Endodermal cell (in vitro differentiated cells): ENCODE measurements around the gene ADAMTS12. TPM values are rescaled to one million over a fixed set of nuclear protein-coding genes. Genes with fewer than 3 reads are reported as not detected.

Experiments used
- DNase-seq: peaks from one replicate; pipeline ENCODE4 v3.0.0-alpha.2; 2017
- H3K27ac ChIP-seq: 2 replicates; pipeline ENCODE4 v1.5.1; 2013; ENCODE audit warnings: mild to moderate bottlenecking, low read depth, low read length, moderate library complexity
- H3K27me3 ChIP-seq: 2 replicates; pipeline ENCODE4 v1.6.1; 2013; ENCODE audit warnings: mild to moderate bottlenecking, low read length, moderate library complexity; ENCODE audit not compliant: insufficient read depth, control insufficient read depth, poor library complexity, severe bottlenecking
- H3K36me3 ChIP-seq: 2 replicates; pipeline ENCODE4 v1.7.0; 2013; ENCODE audit warnings: mild to moderate bottlenecking, low read length, moderate library complexity; ENCODE audit not compliant: control insufficient read depth, insufficient read depth
- H3K4me1 ChIP-seq: one replicate; pipeline ENCODE4 v1.7.0; 2013; ENCODE audit warnings: low read length; ENCODE audit not compliant: control insufficient read depth, insufficient read depth
- H3K4me3 ChIP-seq: 2 replicates; pipeline ENCODE4 v1.5.1; 2013; ENCODE audit warnings: mild to moderate bottlenecking, low read length, moderate library complexity
- H3K9ac ChIP-seq: 2 replicates; pipeline ENCODE4 v1.6.1; 2013; ENCODE audit warnings: mild to moderate bottlenecking, low read length, moderate library complexity; ENCODE audit not compliant: poor library complexity, severe bottlenecking; ENCODE audit errors: extremely low read depth
- H3K9me3 ChIP-seq: 2 replicates; pipeline ENCODE4 v1.6.1; 2013; ENCODE audit warnings: mild to moderate bottlenecking, low read length, moderate library complexity; ENCODE audit not compliant: control insufficient read depth
- H3K27ac Mint-ChIP-seq: 2 replicates; pipeline ENCODE4 v1.8.0; 2020; ENCODE audit warnings: mixed read lengths
- H3K27me3 Mint-ChIP-seq: 2 replicates; pipeline ENCODE4 v1.8.0; 2021; ENCODE audit warnings: mild to moderate bottlenecking, mixed read lengths; ENCODE audit not compliant: insufficient read depth
- H3K36me3 Mint-ChIP-seq: 2 replicates; pipeline ENCODE4 v1.8.0; 2020; ENCODE audit warnings: low read depth, mixed read lengths
- H3K4me1 Mint-ChIP-seq: 2 replicates; pipeline ENCODE4 v1.8.0; 2020; ENCODE audit warnings: mixed read lengths
- H3K4me3 Mint-ChIP-seq: 2 replicates; pipeline ENCODE4 v1.8.0; 2020; ENCODE audit warnings: mild to moderate bottlenecking, moderate library complexity, mixed read lengths
- H3K9me3 Mint-ChIP-seq: 2 replicates; pipeline ENCODE4 v1.8.0; 2020; ENCODE audit warnings: mild to moderate bottlenecking, mixed read lengths
- WGBS, 2 experiments: methylation state at CpG; one replicate each; pipeline versions ENCODE4 v1.1.5 to v1.1.7; 2013; ENCODE audit warnings: missing lambda C conversion rate in 2 of 2, mixed read lengths in 1 of 2; ENCODE audit not compliant: insufficient coverage in 1 of 2, insufficient read length in 1 of 2; 5-methylcytosine and 5-hydroxymethylcytosine counted together
- total RNA-seq, 2 donors: library from RNA; stranded (reverse); fragmentation: NEBNext Ultra II Directional in 1 of 2; extraction: Animal tissue kit (Norgen Biotek cat#: 25700) in 1 of 2; gene quantifications; 2 replicates in 1 of 2; 3 replicates in 1 of 2; pipeline ENCODE4 v1.2.1, GENCODE V29; 2021
- TF ChIP-seq, protein P1 (sequence below): fragments of 200-600 bp; sonication (generic); conservative IDR thresholded peaks from 2 replicates; pipeline ENCODE4 v1.5.0; 2021; ENCODE audit warnings: antibody characterized with exemption, mild to moderate bottlenecking

ADAMTS12 gene
- total RNA-seq, 2 donors from 2014 or later: 80.2 to 123 TPM

DNA sequence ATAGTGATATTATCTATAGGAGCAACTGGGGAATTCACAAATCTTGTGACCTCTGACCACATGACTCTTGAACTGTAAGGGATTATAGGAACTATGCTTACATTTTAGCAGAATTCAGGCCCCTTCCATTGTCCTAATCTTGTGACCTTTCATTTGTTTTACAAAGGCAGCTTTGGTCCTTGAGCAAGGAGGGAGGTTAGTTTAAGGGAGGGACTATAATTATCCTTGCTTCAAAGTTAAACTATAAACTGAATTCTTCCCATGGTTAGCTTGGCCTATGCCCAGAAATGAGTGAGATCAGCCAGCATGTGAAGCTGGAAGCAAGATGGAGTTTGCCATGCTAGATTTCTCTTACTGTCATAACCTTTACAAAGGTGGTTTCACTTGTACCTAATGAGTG lies 399.8 kb downstream of the ADAMTS12 start:
- H3K36me3 Mint-ChIP-seq: peaks cover 3% of the 10 kb centered on the region
- no peaks in the 10 kb centered on the region for H3K27me3 ChIP-seq
- H3K4me3 ChIP-seq: no peak overlapping the region
- no peak overlapping the region for H3K9ac ChIP-seq
- no peaks in the 10 kb centered on the region for H3K27me3 Mint-ChIP-seq
- H3K9me3 Mint-ChIP-seq: peaks cover 14% of the 10 kb centered on the region
- no peak for DNase-seq
- TF ChIP-seq, protein P1, sequence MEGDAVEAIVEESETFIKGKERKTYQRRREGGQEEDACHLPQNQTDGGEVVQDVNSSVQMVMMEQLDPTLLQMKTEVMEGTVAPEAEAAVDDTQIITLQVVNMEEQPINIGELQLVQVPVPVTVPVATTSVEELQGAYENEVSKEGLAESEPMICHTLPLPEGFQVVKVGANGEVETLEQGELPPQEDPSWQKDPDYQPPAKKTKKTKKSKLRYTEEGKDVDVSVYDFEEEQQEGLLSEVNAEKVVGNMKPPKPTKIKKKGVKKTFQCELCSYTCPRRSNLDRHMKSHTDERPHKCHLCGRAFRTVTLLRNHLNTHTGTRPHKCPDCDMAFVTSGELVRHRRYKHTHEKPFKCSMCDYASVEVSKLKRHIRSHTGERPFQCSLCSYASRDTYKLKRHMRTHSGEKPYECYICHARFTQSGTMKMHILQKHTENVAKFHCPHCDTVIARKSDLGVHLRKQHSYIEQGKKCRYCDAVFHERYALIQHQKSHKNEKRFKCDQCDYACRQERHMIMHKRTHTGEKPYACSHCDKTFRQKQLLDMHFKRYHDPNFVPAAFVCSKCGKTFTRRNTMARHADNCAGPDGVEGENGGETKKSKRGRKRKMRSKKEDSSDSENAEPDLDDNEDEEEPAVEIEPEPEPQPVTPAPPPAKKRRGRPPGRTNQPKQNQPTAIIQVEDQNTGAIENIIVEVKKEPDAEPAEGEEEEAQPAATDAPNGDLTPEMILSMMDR: no peak
- peaks cover 14% of the 10 kb centered on the region for H3K4me1 Mint-ChIP-seq
- H3K9me3 ChIP-seq: peaks cover 32% of the 10 kb centered on the region
- no peaks in the 10 kb centered on the region for H3K4me1 ChIP-seq
- H3K27ac Mint-ChIP-seq: no peak overlapping the region
- no peaks in the 10 kb centered on the region for H3K36me3 ChIP-seq
- H3K27ac ChIP-seq: no peak overlapping the region
- no peak overlapping the region for H3K4me3 Mint-ChIP-seq

DNA sequence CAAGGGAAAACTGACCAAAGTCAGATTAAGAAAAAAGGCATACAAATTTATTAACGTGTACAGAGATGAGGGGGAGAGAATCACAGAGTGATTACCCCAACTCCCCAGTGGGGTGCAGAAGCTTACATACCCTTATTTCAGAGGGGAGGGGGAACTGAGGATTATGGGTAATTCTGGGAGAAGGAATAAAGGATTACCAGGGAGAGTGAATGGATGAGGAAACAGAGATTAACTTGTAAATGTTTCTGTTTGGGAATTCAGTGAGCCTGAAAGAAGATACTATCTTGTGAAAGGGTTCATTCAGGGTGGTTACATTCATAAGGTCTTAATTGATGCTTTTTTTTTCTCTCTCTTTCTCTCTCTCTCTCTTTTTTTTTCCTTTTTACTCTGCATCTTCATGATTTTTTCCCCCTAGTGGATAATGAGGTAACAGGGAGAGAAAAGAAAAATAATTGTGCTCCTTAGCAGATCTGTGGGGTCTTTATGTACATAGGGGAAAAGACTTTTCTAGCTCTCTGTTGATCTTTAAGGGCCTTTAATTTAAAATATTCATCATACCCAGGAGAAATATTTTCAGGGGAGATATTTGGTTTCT lies 401.6 kb downstream of the ADAMTS12 start:
- Mint-ChIP-seq H3K4me1 (peaks cover 21% of the 10 kb centered on the region), H3K36me3 (peaks cover 3% of the 10 kb centered on the region), H3K27me3 (no peaks in the 10 kb centered on the region), H3K27ac (peak overlapping the region; percentile 13), H3K9me3 (peaks cover 14% of the 10 kb centered on the region), H3K4me3 (no peak overlapping the region)
- WGBS, 2 experiments: 89 to 100% methylated on average over 1 of the region's 1 CpG
- TF ChIP-seq, protein P1: peak; percentile 52
- Histone ChIP-seq H3K27ac (no peak overlapping the region), H3K4me1 (no peaks in the 10 kb centered on the region), H3K9ac (no peak overlapping the region), H3K36me3 (no peaks in the 10 kb centered on the region), H3K27me3 (no peaks in the 10 kb centered on the region), H3K4me3 (peak overlapping the region; percentile 24), H3K9me3 (peaks cover 32% of the 10 kb centered on the region)
- DNase-seq: no peak

DNA sequence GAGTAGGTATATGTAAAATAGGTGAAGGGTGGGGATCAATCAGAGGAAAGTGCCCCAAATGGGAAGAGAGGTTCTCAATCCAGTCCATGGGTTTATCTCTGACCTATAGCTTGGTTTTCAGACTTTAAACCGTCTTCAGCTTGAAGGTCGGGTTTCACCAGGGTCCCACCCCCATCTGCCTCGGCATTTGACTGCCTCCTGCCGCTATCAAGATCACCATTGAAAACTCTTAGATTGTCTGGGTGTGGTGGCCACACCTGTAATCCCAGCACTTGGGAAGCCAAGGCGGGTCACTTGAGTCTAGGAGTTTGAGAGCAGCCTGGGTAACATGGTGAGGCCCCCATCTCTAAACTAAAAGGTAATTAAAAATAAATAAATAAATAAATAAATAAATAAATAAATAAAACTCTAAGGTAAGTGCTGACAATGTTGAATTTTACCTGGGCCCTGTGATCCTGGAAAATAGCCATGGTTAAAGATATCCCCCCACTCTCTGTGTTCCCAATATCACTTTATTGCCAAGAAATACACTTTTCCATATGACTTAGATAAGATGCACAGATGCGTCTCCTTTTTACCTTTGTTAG lies 402.2 kb downstream of the ADAMTS12 start:
- Mint-ChIP-seq H3K4me1 (peaks cover 23% of the 10 kb centered on the region), H3K4me3 (no peak overlapping the region), H3K9me3 (peaks cover 14% of the 10 kb centered on the region), H3K36me3 (peaks cover 3% of the 10 kb centered on the region), H3K27me3 (no peaks in the 10 kb centered on the region), H3K27ac (no peak overlapping the region)
- TF ChIP-seq, protein P1: no peak
- Histone ChIP-seq H3K36me3 (no peaks in the 10 kb centered on the region), H3K27me3 (no peaks in the 10 kb centered on the region), H3K4me1 (no peaks in the 10 kb centered on the region), H3K9me3 (peaks cover 32% of the 10 kb centered on the region), H3K27ac (no peak overlapping the region), H3K4me3 (peak overlapping the region; percentile 28), H3K9ac (no peak overlapping the region)
- WGBS, 2 experiments: 78 to 96% methylated on average over 5 to 6 of the region's 6 CpGs
- DNase-seq: peak; percentile 69
